Breast epithelium (tissue), 4 donors: Measurements from ENCODE around the gene BRD9. TPM values are rescaled to one million over a fixed set of nuclear protein-coding genes. Genes with fewer than 3 reads are reported as not detected.

Experiments used
- DNase-seq, 2 donors: peaks; one replicate each; pipeline ENCODE4 v3.0.0-alpha.2; 2019; ENCODE audit warnings: low spot score in 2 of 2
- H3K27ac ChIP-seq, 2 donors: fragments of 200-600 bp; sonication (generic) in 1 of 2; one replicate each; pipeline ENCODE4 v1.5.1; 2016 to 2019; ENCODE audit warnings: mild to moderate bottlenecking in 1 of 2
- H3K27me3 ChIP-seq, 2 donors: fragments of 200-600 bp; sonication (generic) in 1 of 2; one replicate each; pipeline versions ENCODE4 v1.5.1 to v1.6.0; 2017 to 2019; ENCODE audit warnings: control low read depth in 1 of 2, mild to moderate bottlenecking in 1 of 2
- H3K36me3 ChIP-seq: fragments of 200-600 bp; one replicate; pipeline ENCODE4 v1.5.1; 2019
- H3K4me1 ChIP-seq, 2 donors: fragments of 200-600 bp; sonication (generic); one replicate each; pipeline ENCODE4 v1.5.1; 2016 to 2019; ENCODE audit warnings: control low read depth in 1 of 2
- H3K4me3 ChIP-seq, 3 donors: fragments of 200-600 bp; sonication (generic); 1 replicate in 2 of 3; 2 replicates in 1 of 3; pipeline ENCODE4 v1.5.1; 2016 to 2019; ENCODE audit warnings: mild to moderate bottlenecking in 3 of 3, moderate library complexity in 2 of 3
- H3K9me3 ChIP-seq, 2 donors: fragments of 200-600 bp; sonication (generic) in 1 of 2; one replicate each; pipeline ENCODE4 v1.5.1; 2016 to 2019; ENCODE audit warnings: control low read depth in 1 of 2
- POLR2A ChIP-seq: fragments of 450-650 bp; IDR thresholded peaks from one replicate; pipeline ENCODE4 v1.6.1; 2016; ENCODE audit warnings: antibody characterized with exemption, mild to moderate bottlenecking, moderate library complexity
- POLR2AphosphoS5 ChIP-seq, 3 donors: sonication (generic); formaldehyde crosslinking; IDR thresholded peaks; one replicate each; pipeline ENCODE4 v1.6.1; 2017; ENCODE audit warnings: antibody characterized with exemption in 3 of 3
- intact Hi-C: fragments of 100-400 bp; cut with DNase I; formaldehyde crosslinking; loops from one replicate; pipeline ENCODE4 v1.15.1; 2023; ENCODE audit warnings: low total_unique reads
- total RNA-seq, 3 donors: library from RNA; depleted of rRNA; stranded (reverse); fragments of >200 nt; gene quantifications; one replicate each; pipeline ENCODE4 v1.1.0, GENCODE V29; 2016
- TF ChIP-seq, protein P1 (sequence below), 3 donors: fragments of 450-650 bp; IDR thresholded peaks; one replicate each; pipeline ENCODE4 v1.5.1; 2016 to 2017; ENCODE audit warnings: antibody characterized with exemption in 3 of 3, mild to moderate bottlenecking in 3 of 3, moderate library complexity in 3 of 3

Gene BRD9
- total RNA-seq, 3 donors from 2014 or later = 33.3 to 44.6 (median 36.1) TPM

DNA sequence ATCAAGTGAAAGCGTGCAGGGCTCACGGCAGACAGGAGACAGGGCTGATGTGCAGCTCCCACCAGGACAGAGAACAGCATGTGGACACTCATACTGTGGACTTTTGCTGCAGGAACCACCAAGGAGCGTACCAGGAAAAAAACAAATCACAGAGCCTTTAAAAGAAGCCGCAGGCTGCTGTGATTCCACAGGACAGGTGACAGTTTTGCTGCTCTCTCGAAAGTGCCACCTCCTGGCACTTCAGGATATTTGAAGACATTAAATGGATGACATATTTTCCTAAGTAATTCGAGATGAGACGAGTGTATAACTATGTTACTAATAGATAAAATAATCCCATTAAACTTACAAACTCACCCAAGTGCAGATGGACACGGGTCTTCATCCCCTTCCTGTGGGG, 71.1 kb downstream of the BRD9 start:
- TF ChIP-seq POLR2AphosphoS5 (IDR thresholded peaks at IDR 0.05) (no peak), POLR2A (no peak)
- TF ChIP-seq, protein P1, sequence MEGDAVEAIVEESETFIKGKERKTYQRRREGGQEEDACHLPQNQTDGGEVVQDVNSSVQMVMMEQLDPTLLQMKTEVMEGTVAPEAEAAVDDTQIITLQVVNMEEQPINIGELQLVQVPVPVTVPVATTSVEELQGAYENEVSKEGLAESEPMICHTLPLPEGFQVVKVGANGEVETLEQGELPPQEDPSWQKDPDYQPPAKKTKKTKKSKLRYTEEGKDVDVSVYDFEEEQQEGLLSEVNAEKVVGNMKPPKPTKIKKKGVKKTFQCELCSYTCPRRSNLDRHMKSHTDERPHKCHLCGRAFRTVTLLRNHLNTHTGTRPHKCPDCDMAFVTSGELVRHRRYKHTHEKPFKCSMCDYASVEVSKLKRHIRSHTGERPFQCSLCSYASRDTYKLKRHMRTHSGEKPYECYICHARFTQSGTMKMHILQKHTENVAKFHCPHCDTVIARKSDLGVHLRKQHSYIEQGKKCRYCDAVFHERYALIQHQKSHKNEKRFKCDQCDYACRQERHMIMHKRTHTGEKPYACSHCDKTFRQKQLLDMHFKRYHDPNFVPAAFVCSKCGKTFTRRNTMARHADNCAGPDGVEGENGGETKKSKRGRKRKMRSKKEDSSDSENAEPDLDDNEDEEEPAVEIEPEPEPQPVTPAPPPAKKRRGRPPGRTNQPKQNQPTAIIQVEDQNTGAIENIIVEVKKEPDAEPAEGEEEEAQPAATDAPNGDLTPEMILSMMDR (IDR thresholded peaks at IDR 0.05) = no peak
- Histone ChIP-seq H3K9me3 (no peaks in the 10 kb centered on the region), H3K27me3 (no peaks in the 10 kb centered on the region), H3K36me3 (no peaks in the 10 kb centered on the region), H3K27ac (no peak overlapping the region), H3K4me3 (no peak overlapping the region), H3K4me1 (no peaks in the 10 kb centered on the region)
- intact Hi-C loops = no loop called here
- DNase-seq = no peak

DNA sequence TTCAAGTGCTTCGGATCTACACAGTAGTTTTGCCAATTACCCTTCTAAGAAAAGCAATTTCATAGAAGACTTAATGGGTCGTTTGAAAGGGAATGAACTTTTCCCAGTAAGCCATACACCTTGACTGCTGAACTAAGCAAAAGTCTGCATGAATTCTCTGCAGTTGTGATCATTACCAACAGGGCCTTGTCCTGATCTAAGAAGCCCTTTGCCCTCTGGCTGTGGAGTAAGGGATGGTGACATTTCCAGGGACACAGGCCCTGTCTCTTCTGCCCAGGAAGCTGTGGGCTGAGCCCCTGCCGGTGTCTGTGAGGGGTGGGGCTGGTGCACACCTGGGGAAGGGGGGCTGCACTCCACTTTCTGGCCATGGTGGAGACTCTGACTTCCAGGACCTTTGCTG, 72.4 kb downstream of the BRD9 start:
- TF ChIP-seq POLR2AphosphoS5 (IDR thresholded peaks at IDR 0.05) (no peak), POLR2A (no peak)
- TF ChIP-seq, protein P1 (IDR thresholded peaks at IDR 0.05) = no peak
- Histone ChIP-seq H3K36me3 (no peaks in the 10 kb centered on the region), H3K27me3 (no peaks in the 10 kb centered on the region), H3K4me3 (no peak overlapping the region), H3K9me3 (peaks cover 0 to 7% of the 10 kb centered on the region in 2 donors), H3K4me1 (no peaks in the 10 kb centered on the region), H3K27ac (no peak overlapping the region)
- intact Hi-C loops = no loop called here
- no peak for DNase-seq

DNA sequence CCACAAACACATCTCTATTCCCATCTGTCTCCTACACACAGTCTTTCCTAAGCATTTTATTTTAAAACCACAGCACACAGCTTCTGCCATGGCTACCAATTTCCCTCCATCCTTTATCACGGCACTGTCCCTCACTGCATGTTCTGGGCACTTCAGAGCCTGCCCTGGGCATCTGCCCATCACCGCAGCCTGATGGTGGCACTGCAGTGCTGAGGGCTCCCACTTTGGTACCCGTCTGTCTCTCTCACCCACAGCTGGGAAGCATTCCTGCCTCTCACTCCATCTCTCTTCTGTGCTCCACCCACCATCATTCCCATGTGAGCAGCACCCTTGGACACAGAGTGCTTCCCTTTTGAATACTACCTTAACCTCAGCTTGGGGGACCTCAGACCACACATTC, 73.5 kb downstream of the BRD9 start:
- peaks cover 0 to 7% of the 10 kb centered on the region in 2 donors for H3K9me3 ChIP-seq
- no peaks in the 10 kb centered on the region for H3K27me3 ChIP-seq
- intact Hi-C loops = no loop called here
- DNase-seq = no peak
- no peak overlapping the region for H3K4me3 ChIP-seq
- H3K4me1 ChIP-seq = no peaks in the 10 kb centered on the region
- no peak overlapping the region for H3K27ac ChIP-seq
- H3K36me3 ChIP-seq = no peaks in the 10 kb centered on the region
- TF ChIP-seq POLR2A = no peak
- no peak for TF ChIP-seq POLR2AphosphoS5 (IDR thresholded peaks at IDR 0.05)
- TF ChIP-seq, protein P1 (IDR thresholded peaks at IDR 0.05) = no peak

DNA sequence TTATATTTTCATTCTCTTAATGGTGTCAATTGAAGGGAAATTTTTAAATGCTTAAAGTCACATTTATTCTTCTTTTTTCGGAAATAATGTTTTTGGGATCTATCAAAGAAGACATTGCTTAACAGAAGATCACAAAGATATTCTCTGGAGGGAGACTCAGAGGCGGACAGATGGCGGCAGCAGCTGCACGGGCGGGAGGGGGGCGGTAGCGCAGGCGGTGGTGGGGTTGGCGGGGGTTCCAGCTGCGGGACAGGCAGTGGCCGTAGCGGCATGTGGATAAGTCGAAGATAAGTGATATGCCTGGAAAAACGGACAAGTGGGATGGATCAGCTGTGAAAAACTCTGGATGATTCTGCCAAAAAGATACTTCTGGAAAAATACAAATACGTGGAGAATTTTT, 76.4 kb downstream of the BRD9 start:
- H3K27me3 ChIP-seq = no peaks in the 10 kb centered on the region
- H3K4me3 ChIP-seq = no peak overlapping the region
- H3K4me1 ChIP-seq = no peaks in the 10 kb centered on the region
- H3K27ac ChIP-seq = no peak overlapping the region
- peaks cover 0 to 7% of the 10 kb centered on the region in 2 donors for H3K9me3 ChIP-seq
- TF ChIP-seq POLR2A (no peak), POLR2AphosphoS5 (IDR thresholded peaks at IDR 0.05) (no peak)
- TF ChIP-seq, protein P1 (IDR thresholded peaks at IDR 0.05) = no peak
- intact Hi-C loops = no loop called here
- no peak for DNase-seq
- no peaks in the 10 kb centered on the region for H3K36me3 ChIP-seq

DNA sequence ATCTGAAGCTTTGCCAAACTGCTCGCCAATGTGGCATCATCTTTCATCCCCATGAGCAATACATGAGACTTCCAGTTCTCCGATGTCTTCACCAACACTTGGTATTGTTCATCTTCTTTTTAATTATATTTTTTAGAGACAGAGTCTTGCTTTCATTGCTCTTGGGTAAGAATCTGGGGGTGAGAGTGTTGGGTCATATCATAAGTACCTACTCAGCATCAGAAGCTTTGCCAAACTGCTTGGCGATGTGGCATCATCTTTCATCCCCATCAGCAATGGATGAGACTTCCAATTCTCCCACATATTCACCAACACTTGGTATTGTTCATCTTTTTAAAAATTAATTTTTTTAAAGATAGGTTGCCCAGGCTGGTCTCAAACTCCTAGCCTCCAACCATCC, 77.2 kb downstream of the BRD9 start:
- no peak overlapping the region for H3K4me3 ChIP-seq
- H3K9me3 ChIP-seq = peaks cover 0 to 7% of the 10 kb centered on the region in 2 donors
- H3K27ac ChIP-seq = no peak overlapping the region
- no peaks in the 10 kb centered on the region for H3K4me1 ChIP-seq
- TF ChIP-seq POLR2AphosphoS5 (IDR thresholded peaks at IDR 0.05) (no peak), POLR2A (no peak)
- TF ChIP-seq, protein P1 (IDR thresholded peaks at IDR 0.05) = no peak
- DNase-seq = no peak
- H3K36me3 ChIP-seq = no peaks in the 10 kb centered on the region
- intact Hi-C loops = no loop called here
- H3K27me3 ChIP-seq = no peaks in the 10 kb centered on the region

Other genes with a start within 250 kb of the BRD9 start
- gene TPPP, start 199.4 kb downstream of the BRD9 start, total RNA-seq = 1 to 10 TPM; 2.9 to 4.3 (median 3.4) TPM
- gene ZDHHC11B, start 108.1 kb downstream of the BRD9 start, total RNA-seq = 1 to 10 TPM; 1.1 to 4.8 (median 3.9) TPM
- gene ZDHHC11, start 41.8 kb downstream of the BRD9 start, total RNA-seq = 10 to 100 TPM in 1 of 3 donors, 1 to 10 TPM in 2; 3.0 to 11.3 (median 9.5) TPM
- 1 to 10 TPM in 2 of 3 donors, under 1 TPM in 1; 0.96 to 2.3 (median 1.5) TPM for gene TRIP13, start 83 bp upstream of the BRD9 start, total RNA-seq
- gene NKD2, start 116.0 kb upstream of the BRD9 start, total RNA-seq = 10 to 100 TPM in 1 of 3 donors, 1 to 10 TPM in 1, not detected in 1; 5.9 to 16.7 TPM
- 10 to 100 TPM; 21.4 to 31.5 (median 25.0) TPM for gene SLC12A7, start 219.3 kb upstream of the BRD9 start, total RNA-seq